ENCODE results near the gene TM9SF3. TPM values are rescaled to one million over a fixed set of nuclear protein-coding genes. Genes with fewer than 3 reads are reported as not detected.

Gene TM9SF3
- total and polyA plus RNA-seq, 10 of the 15 experiments (the other 5 are each of a cell fraction or from before 2014, with no cell fraction given), result 17.1 to 85.4 (median 44.9) TPM

- intact Hi-C loops (cut with micrococcal nuclease; ENCODE audit: unreplicated experiment), result no loop called here
- Histone ChIP-seq H3K79me2 (ENCODE audit: control insufficient read depth, insufficient read depth, low read length) (no peaks in the 10 kb centered on the region), H3K27me3 (replicated peaks in 1 of 2; ENCODE audit: control insufficient read depth in 2 of 2, insufficient read depth in 2 of 2, low read length in 1 of 2) (no peaks in the 10 kb centered on the region), H3K27ac (ENCODE audit: control insufficient read depth, insufficient read depth) (no peak overlapping the region), H2AFZ (ENCODE audit: control insufficient read depth, low read depth, low read length) (no peak overlapping the region), H3K4me1 (ENCODE audit: control insufficient read depth, insufficient read depth, low read length) (no peaks in the 10 kb centered on the region), H4K20me1 (ENCODE audit: control insufficient read depth, insufficient read depth) (no peaks in the 10 kb centered on the region), H3K36me3 (ENCODE audit: control insufficient read depth in 2 of 2, insufficient read depth in 2 of 2, low read length in 1 of 2) (peaks cover 35 to 70% of the 10 kb centered on the region in 2 experiments), H3K4me2 (ENCODE audit: control insufficient read depth, insufficient read depth) (no peak overlapping the region), H3K9me3 (replicated peaks; ENCODE audit: control insufficient read depth, insufficient read depth, low read length) (no peaks in the 10 kb centered on the region), H3K9ac (ENCODE audit: control insufficient read depth, insufficient read depth, low read length) (no peak overlapping the region), H3K4me3 (no peak overlapping the region)
- ATAC-seq (no peak), DNase-seq (ENCODE audit: low read depth, low spot score) (no peak), FAIRE-seq (no peak)
- 82% methylated on average over 8 of the region's 8 CpGs for WGBS (ENCODE audit: insufficient coverage, insufficient replicate concordance, low lambda C conversion rate, missing lambda C conversion rate)
- no TSS peak for BruUV-seq (replicated peaks)
- ChIA-PET SMC1A (ENCODE audit: uncharacterized antibody, unreplicated experiment) (no interaction called here), POLR2A (interaction anchor here (0.6 kb wide), 1 partner anchor 71 kb away, joined by 3 read pairs; no protein-coding TSS in a partner anchor), CTCF (interaction anchor here (0.9 kb wide), 1 partner anchor 62 kb away, joined by 4 read pairs; no protein-coding TSS in a partner anchor), RAD21 (ENCODE audit: unreplicated experiment) (no interaction called here)
- TF ChIP-seq IRF4 (IDR thresholded peaks at IDR 0.05; ENCODE audit: low read depth, low read length) (no peak), CEBPB (IDR thresholded peaks at IDR 0.05; ENCODE audit: borderline replicate concordance in 1 of 2, low read depth in 2 of 2, low read length in 2 of 2) (no peak), FOXK2 (IDR thresholded peaks at IDR 0.05) (no peak), ZNF592 (IDR thresholded peaks at IDR 0.05) (no peak), CREM (IDR thresholded peaks at IDR 0.05; ENCODE audit: low read depth) (no peak), SPI1 (IDR thresholded peaks at IDR 0.05; ENCODE audit: borderline replicate concordance, insufficient read depth, low read depth, low read length) (no peak), ESRRA (IDR thresholded peaks at IDR 0.05; ENCODE audit: low read length) (no peak), RBBP5 (conservative IDR thresholded peaks at IDR 0.05) (no peak), LARP7 (IDR thresholded peaks at IDR 0.05) (no peak), ETV6 (conservative IDR thresholded peaks at IDR 0.05 in 1 of 2, IDR thresholded peaks at IDR 0.05 in 1 of 2; ENCODE audit: borderline replicate concordance in 1 of 2, low read depth in 1 of 2) (no peak), SIN3A (IDR thresholded peaks at IDR 0.05; ENCODE audit: low read depth, low read length) (no peak), SMAD1 (IDR thresholded peaks at IDR 0.05; ENCODE audit: low read depth, partially characterized antibody) (no peak), PAX8 (IDR thresholded peaks at IDR 0.05) (no peak), ZSCAN29 (IDR thresholded peaks at IDR 0.05) (no peak), YBX1 (IDR thresholded peaks at IDR 0.05) (no peak)
- in situ Hi-C loops (cut with MboI), result no loop called here
Measured at GRCh38 chr10:96612055-96612830, 25.4 kb upstream of the TM9SF3 start.

All from GM12878 (cell line).